Activated naive CD4-positive, alpha-beta T cell treated with anti-CD3 and anti-CD28 coated beads, Interleukin-2, amount 50 U/mL, for 16 hours (primary cell): ENCODE data around the gene DRC1.

Source experiments
- DNase-seq: peaks from one replicate; pipeline ENCODE4 v3.0.0-alpha.2; 2020

DRC1 gene

DNA sequence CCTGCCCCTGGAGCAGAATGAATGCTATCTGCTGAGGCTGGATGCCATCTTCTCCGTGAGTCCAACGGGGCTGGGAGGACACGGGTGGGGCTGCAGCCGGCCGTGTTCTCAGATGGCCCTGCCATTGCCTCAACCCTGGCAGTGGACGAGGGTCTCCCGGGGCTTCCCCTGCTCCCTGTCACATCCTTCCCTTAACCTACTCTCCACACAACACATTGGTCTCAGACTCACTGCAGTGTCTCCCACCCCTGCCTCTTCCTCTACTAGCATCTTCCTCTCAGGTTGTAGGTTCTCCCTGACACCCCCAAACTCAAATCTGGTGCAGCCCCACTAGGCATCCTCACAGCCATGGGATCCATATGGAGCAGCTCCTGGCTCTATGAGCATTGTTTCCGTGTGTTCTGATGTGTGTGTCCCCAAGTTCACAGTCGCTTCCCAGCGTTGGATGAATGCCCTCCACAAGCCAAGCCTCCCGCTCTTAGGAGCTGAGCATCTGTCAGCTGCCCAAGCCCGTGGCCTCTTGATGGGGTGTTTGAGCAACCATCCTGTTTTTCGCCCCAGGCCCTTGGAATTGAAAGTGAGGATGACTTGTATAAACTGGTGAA lies 48.4 kb downstream of the DRC1 start:
- DNase-seq, result no peak

- no peak for DNase-seq
Observed at GRCh38 chr2:26451700-26452099, 50.0 kb downstream of the DRC1 start.

DNA sequence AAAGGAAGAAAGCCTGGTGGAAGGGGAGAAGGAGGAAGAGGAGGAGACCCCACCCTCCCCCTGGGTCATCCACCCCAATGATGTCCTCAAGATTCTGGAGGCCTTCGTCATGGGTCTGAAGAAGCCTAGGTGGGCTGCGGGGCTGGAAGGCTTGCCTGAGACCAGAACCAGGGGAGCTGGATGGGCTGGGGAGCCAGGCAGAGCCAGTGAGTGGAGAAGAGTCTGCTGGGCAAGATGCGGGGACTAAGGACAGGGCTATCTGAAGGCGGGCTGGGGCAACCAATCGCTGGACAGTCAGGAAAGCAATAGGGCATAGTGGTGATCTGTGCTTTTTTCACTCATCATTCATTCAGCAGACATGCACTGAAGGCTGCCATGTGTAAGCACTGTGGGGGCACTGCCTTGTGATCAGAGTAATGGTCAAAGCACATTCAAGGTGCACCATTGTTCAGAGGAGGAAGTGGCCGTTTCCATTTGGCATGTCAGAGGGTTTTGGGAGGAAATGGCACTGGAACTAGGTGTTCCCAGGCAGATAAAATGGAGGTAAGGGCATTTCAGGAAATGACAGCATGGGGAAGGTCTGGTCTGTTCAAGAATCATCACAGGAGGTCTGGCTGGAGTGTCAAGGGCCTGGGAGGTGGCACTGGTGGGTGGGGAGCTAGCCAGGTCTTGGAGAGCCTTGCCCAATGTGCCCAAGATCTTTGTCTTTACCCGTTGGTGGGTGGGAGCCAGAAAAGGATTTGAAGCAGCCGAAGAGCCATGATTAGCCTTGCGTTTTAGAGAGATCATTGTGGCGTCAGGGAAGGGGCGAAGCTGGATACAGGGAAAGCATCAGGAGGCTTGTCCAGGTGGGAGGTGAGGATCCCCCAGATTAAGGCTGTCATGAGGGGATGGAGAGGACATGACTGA lies 52.0 kb downstream of the DRC1 start:
- DNase-seq, result no peak

DNA sequence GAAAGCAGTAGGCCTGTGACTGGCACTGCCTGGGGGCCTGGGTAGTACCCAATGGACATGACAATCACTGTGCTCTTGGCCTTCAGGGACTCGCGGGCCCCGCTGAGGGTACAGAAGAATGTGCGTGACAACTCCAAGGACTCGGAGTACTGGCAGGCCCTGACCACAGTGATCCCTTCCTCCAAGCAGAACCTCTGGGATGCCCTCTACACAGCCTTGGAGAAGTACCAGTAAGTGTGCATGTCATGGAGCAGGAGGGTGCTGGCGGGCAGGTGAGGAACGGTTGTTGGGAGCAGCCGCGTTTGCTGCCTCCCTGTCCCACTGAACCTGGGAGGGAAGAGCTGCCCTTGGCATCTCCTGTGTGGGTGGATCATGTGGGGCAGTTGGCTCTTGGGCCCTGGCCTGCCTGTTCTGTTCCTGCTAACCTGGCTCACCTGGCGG lies 52.9 kb downstream of the DRC1 start:
- no peak for DNase-seq

GRCh38 chr2:26455037-26455669 lies 53.4 kb downstream of the DRC1 start:
- no peak for DNase-seq

DNA sequence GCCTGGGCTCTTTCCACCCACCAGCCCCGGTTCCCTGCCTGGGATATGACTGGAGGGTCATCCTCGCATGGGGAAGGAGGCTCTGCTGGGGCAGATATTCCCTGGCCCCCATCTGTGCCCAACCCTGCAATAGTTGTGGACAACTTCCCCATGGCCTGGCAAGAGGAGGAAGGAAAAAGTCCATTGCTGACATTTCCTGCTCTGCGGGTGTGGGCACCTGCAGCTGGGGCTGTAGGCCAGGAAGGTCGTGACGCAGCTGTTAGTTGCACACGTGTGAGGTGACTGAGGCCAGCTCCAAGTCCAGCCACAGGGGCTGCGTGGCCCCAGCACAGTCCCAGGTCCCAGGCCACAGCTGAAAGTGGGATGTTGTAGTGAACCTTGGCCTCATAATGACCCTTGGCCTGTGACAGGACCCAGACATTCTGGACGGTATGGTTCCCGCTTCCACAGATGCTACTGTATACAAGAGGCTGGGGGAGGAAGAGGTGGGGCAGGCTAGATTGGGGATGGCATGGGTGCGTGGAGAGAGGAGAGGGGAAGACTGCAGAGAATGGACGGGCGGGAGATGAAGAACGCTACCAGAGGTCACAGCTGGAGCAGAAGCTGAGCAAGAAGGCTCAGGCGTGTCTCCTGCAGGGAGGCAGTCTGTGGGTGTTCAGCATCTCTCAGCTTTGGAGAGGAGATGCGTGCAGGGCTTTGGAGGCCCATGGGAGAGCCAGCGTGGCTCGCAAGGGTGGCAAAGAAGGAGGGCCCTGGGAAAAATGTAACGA lies 54.1 kb downstream of the DRC1 start:
- no peak for DNase-seq

DNA sequence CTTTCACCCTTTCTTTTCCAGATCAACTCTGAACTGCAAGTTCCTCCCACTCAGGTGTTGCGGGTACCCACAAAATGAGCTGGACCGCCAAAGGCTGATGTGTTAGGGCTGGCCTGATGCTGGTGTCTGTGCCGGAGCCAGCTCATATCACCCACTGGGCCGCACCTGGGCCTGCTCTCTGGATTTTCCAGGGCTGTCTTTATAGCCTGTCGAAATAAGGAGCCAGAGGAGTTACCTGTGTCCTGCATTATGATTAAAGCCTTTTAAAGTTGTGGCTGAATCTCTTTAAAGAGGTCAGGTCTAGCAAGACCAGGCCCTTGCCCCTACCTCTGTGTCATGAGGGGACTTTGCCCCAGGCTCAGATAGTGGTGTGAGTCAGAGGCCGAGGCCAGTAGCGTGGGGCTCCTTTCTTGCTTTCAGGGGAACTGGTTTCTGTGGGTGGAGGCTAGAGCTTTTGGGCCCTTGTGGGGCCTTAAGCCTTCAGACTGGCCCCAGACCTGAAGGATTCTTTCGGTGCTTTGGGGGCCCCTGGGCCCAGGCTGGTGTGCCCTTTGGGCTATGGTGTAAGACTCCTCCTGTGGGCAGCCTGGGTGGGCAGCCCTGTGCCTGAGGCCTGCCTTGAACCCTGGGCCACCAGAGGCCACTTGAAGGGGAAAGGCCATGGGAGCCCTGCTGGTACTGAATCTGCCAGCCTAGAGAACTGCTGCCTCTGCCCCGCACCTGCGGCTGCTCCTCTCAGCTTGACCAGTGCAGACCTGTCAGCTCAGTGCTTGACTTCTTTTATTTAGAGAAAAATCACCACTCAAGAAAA lies 54.9 kb downstream of the DRC1 start:
- DNase-seq, result no peak

GRCh38 chr2:26457251-26457666 lies 55.5 kb downstream of the DRC1 start:
- DNase-seq, result no peak

GRCh38 chr2:26457695-26458364 lies 56.1 kb downstream of the DRC1 start:
- no peak for DNase-seq

GRCh38 chr2:26458365-26459042 lies 56.8 kb downstream of the DRC1 start:
- DNase-seq, result no peak

DNA sequence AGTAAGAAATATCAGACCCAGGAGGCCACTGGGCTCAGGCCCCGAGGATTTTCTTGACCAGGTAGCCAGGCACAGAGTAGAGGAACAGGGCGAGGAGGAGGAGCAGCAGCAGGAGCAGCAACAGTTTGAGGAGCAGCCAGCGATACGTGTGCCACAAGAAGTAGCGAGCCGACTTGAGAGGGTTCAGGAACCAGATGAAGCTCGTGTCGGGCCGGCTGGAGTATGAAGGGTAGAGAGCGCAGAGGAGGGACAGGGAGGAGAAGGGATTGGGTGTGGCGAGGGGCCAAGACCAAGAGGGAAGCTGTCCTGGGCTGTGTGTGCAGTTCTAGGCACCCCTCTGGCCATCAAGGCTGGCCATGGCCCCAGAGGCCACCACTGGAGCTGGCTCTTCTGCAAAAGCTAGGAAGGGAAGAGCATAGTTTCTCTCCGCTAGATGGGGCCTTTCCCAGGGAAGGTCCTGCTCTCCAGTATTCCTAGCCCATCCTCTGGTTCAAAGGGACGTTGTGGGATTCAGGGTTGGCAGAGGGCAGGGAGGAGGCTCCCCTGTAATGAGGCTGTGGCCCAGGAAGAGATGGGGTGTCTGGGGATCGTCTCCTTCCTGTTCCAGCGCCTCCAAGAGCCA lies 58.4 kb downstream of the DRC1 start:
- peak; percentile 4 for DNase-seq

DNA sequence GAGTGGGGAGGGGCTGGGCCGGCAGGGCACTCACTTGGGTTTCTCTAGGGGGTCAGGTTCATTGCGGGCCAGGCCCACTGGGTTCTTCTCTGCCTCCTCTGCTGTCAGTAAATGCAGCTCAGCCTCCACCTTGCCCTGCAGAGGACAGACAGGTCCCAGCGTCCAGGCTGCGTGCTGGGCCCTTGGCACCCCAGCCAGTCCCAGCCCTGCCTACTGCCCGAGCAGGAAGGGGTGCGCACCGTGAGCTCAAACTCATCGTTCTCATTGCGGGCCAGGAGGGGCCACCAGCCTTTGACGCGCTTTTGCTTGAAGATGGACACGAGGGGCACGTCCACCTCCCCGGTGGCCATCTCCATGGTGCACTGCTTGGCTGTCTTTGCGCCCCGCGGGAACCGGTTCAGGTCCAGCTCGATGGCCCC lies 58.9 kb downstream of the DRC1 start:
- DNase-seq, result peak; percentile 4

GRCh38 chr2:26461601-26462023 lies 59.9 kb downstream of the DRC1 start:
- DNase-seq, result peak; percentile 10

GRCh38 chr2:26462100-26462499 lies 60.4 kb downstream of the DRC1 start:
- no peak for DNase-seq

- DNase-seq, result peak; percentile 11
Observed at GRCh38 chr2:26462511-26463243, 61.0 kb downstream of the DRC1 start.

GRCh38 chr2:26463244-26464192 lies 61.8 kb downstream of the DRC1 start:
- peak; percentile 8 for DNase-seq

DNA sequence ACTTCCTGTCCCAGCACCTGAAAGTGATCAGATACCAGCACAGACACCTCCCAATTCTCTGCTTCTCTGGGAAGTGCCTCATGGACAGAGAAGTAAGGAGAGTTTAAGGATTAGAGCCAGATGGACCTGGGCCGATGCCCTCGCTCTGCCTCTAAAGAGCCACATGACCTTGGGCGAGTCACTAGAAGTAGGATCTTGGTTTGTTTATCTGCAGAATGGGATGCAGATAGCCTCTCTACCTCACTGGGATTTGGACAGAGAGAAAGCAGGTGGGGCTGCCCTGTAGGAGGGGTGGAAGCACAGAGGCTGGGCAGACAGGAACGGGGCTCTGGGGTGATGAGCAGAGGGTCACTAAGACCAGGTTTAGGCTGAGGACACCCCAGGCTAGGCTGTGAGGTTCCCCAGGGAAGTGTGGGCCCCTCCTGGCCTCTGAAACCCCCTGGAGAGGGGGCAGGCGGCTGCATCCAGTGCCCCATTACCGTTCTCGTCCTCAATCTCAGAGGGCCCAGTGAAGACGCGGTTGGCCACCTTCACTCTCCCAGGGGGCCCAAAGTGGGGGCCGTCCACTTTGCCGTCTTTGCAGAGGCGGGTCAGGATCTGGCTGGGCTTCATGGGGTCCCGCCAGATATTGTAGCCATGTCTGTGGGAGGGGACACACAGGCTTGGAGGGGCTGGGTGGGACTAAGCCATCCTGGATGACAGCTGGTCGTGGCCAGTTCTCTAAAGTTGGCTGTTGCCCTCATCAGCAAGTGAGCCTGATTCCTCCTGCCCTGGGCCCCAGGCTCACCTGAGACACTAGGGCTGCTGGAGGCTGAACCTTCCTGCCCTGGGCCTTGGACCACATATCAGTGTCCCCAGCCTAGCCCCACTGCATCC lies 62.9 kb downstream of the DRC1 start:
- peak; percentile 1 for DNase-seq
